Adrenal gland (tissue), 5 donors: ENCODE results near the gene TMEM234.

Experiments
- POLR2A ChIP-seq, 2 donors: fragments of 450-650 bp; IDR thresholded peaks; one replicate each; pipeline ENCODE4 v1.6.1; 2017; ENCODE audit warnings: antibody characterized with exemption in 2 of 2, mild to moderate bottlenecking in 2 of 2, moderate library complexity in 1 of 2
- TF ChIP-seq, protein P1 (sequence below), 6 experiments: fragments of 450-650 bp in 4 of 6; fragments of 200-600 bp in 2 of 6; sonication (generic) in 1 of 6; IDR thresholded peaks; 1 replicate in 5 of 6; 2 replicates in 1 of 6; pipeline versions ENCODE4 v1.5.1 to v1.8.0; 2016 to 2021; ENCODE audit warnings: antibody characterized with exemption in 6 of 6, mild to moderate bottlenecking in 2 of 6, moderate library complexity in 1 of 6
- donor health status: DM: no; HTN: no; CAD: no.

DNA sequence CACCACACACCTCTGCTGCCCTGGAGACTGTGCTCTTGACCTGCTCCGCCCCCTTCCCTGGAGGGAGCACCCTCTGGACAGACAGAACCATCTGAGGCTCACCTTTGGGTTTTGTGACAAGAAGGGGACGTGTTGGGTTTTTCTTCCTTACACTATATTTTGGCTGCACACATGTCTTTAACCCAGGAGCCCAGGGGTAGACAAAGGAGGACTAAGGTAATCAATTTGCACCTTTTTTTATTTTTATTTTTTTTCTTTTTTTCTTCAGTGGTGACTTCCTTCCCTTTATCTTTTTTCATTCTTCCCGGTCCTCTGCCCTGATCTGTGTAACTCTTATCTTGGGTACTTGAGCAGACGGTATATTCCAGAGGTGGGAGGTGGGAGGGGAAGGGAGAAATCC, 51.2 kb downstream of the TMEM234 start:
- TF ChIP-seq, protein P1, sequence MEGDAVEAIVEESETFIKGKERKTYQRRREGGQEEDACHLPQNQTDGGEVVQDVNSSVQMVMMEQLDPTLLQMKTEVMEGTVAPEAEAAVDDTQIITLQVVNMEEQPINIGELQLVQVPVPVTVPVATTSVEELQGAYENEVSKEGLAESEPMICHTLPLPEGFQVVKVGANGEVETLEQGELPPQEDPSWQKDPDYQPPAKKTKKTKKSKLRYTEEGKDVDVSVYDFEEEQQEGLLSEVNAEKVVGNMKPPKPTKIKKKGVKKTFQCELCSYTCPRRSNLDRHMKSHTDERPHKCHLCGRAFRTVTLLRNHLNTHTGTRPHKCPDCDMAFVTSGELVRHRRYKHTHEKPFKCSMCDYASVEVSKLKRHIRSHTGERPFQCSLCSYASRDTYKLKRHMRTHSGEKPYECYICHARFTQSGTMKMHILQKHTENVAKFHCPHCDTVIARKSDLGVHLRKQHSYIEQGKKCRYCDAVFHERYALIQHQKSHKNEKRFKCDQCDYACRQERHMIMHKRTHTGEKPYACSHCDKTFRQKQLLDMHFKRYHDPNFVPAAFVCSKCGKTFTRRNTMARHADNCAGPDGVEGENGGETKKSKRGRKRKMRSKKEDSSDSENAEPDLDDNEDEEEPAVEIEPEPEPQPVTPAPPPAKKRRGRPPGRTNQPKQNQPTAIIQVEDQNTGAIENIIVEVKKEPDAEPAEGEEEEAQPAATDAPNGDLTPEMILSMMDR (IDR thresholded peaks at IDR 0.05), result no peak
- no peak for TF ChIP-seq POLR2A (IDR thresholded peaks at IDR 0.05)
